ENCODE results near the gene DTX3. TPM values are rescaled to one million over a fixed set of nuclear protein-coding genes. Genes with fewer than 3 reads are reported as not detected.

Gene DTX3
- total and polyA plus RNA-seq, 12 donors = 20.4 to 136 (median 47.6) TPM

DNA sequence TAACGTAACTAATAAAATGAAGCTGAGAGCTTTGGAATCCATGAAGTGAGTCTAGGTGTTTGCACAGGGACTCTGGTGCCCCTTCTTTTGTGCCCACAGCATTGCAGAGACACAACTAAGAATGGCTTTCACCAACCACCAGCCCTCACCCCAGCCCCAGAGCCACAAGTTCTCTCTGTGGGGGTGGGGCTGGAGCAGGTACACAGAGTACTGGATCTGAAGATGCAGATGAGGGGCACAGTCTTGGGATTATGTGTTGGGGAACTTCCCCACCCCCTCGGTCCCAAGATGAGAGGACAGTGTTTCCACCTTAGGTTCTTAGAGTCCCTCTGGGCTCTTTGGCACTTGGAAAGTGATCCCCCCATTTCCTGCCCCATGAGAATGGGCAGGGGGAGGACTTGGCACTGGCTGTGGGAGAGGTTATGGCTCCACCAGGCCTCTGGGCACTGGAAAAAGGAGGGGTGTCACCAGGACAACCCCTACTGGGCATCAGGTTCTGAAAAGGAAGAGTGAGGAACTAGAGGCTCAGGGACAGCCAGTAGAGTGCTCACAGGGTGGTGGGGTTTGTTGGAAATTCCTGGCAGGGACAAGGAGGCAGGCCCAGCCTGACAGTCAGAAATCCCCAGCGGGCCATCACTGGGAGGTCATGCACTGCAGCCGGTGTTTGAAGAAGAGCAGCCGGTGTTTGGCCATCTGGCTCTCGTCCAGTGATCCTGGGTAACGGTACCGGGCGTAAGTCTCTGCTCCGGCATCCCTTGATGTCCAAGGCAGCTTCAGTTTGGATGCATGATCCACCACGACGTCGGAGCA, 21.7 kb downstream of the DTX3 start:
- DNase-seq = peak in 2 of 7 donors; percentile 4 to 45
- Histone ChIP-seq H3K9me3 (replicated peaks in 1 of 3) (no peaks in the 10 kb centered on the region), H3K27me3 (peaks cover 52% of the 10 kb centered on the region), H3K4me1 (replicated peaks in 1 of 2) (peaks cover 4 to 14% of the 10 kb centered on the region in 2 donors), H3K36me3 (replicated peaks in 1 of 2) (no peaks in the 10 kb centered on the region), H3K4me3 (no peak overlapping the region), H3K27ac (no peak overlapping the region)
- no peak for TF ChIP-seq POLR2A (IDR thresholded peaks at IDR 0.05)
- TF ChIP-seq, protein P1, sequence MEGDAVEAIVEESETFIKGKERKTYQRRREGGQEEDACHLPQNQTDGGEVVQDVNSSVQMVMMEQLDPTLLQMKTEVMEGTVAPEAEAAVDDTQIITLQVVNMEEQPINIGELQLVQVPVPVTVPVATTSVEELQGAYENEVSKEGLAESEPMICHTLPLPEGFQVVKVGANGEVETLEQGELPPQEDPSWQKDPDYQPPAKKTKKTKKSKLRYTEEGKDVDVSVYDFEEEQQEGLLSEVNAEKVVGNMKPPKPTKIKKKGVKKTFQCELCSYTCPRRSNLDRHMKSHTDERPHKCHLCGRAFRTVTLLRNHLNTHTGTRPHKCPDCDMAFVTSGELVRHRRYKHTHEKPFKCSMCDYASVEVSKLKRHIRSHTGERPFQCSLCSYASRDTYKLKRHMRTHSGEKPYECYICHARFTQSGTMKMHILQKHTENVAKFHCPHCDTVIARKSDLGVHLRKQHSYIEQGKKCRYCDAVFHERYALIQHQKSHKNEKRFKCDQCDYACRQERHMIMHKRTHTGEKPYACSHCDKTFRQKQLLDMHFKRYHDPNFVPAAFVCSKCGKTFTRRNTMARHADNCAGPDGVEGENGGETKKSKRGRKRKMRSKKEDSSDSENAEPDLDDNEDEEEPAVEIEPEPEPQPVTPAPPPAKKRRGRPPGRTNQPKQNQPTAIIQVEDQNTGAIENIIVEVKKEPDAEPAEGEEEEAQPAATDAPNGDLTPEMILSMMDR (IDR thresholded peaks at IDR 0.05) = no peak
- intact Hi-C loops (cut with DNase I) = no loop called here
- 38 to 54% (median 41%) methylated on average over 6 to 13 of the region's 13 CpGs for WGBS, 4 donors

DNA sequence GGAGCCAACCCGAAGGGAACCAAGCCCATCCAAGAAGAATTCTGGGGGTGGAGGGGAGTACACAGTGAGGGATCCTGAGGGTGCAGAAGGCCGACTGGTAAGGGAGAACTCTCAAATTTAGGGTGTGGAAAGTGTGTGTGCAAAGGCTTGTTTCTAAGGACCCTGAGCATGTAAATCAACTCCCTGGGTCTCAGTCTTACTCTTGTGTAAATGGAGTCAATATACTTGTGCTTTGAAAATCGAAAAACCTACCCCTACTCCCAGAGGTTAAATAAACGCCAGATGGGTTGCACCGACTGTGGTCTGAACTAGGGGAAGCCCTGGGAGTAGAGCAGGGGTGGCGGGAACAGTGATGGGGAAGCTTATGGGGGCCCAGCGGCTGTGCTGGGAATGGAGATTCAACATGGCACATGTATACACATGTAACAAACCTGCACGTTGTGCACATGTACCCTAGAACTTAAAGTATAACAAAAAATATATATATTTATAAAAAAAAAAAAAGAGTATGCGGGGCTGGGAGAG, 22.4 kb downstream of the DTX3 start:
- TF ChIP-seq, protein P1 (IDR thresholded peaks at IDR 0.05) = no peak
- no peak for TF ChIP-seq POLR2A (IDR thresholded peaks at IDR 0.05)
- Histone ChIP-seq H3K27me3 (peaks cover 55% of the 10 kb centered on the region), H3K9me3 (replicated peaks in 1 of 3) (no peaks in the 10 kb centered on the region), H3K36me3 (replicated peaks in 1 of 2) (no peaks in the 10 kb centered on the region), H3K4me1 (replicated peaks in 1 of 2) (peaks cover 4 to 10% of the 10 kb centered on the region in 2 donors), H3K4me3 (no peak overlapping the region), H3K27ac (no peak overlapping the region)
- WGBS, 4 donors = 22 to 41% (median 28%) methylated on average over 9 of the region's 9 CpGs
- peak in 2 of 7 donors; percentile 0 to 11 for DNase-seq
- intact Hi-C loops (cut with DNase I) = no loop called here

DNA sequence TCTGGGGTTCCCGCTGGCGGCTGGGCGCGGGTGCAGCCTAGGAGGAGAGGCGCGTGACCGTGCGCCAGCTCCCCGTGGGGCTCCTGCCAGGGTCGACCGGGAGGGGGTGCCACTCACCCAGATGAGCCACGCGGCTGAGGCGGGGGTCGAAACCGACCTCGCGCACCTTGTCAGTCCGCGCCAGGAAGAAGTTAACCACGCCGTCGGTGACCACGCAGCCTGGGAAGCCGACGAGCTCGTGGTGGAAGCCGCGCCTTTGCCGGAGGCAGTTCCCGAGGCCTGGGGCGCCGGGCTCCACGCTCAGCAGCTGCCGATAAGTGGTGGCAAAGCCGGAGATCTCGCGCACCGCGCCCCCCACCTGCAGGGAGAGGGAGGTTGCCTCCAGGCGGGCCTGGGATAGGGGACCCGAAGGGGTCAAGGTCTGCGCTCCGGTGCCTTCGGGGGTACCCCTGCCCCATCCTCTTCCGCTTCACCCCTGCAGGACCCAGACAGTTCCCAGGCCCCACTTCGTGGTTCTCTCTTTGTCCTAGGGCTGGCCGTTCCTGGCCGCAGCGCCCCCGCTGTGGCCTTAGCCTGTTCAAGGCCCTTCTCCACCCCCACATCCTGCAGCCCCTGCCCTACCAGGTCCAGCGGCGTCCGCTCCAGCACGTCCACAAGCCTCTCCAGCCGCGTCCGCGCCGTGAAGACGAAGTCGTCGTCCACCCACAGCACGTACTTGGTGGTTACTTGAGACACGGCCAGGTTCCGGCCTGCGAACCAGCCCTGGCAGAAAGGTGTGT, 23.1 kb downstream of the DTX3 start:
- peak in 3 of 7 donors; percentile 9 to 31 (median 22) for DNase-seq
- H3K4me3 ChIP-seq = no peak overlapping the region

More for the DNA sequence above, 23.1 kb downstream of the DTX3 start:
- Histone ChIP-seq H3K9me3 (replicated peaks in 1 of 3) (no peaks in the 10 kb centered on the region), H3K27ac (no peak overlapping the region), H3K27me3 (peaks cover 62% of the 10 kb centered on the region), H3K36me3 (replicated peaks in 1 of 2) (no peaks in the 10 kb centered on the region), H3K4me1 (replicated peaks in 1 of 2) (peaks cover 11 to 17% of the 10 kb centered on the region in 2 donors)
- 9 to 27% (median 18%) methylated on average over 14 to 67 of the region's 67 CpGs for WGBS, 4 donors
- no peak for TF ChIP-seq POLR2A (IDR thresholded peaks at IDR 0.05)
- TF ChIP-seq, protein P1 (IDR thresholded peaks at IDR 0.05) = no peak
- intact Hi-C loops (cut with DNase I) = no loop called here

Measured in adrenal gland (tissue), 12 donors.